GM12873 (cell line): ENCODE results near the gene DOCK4.

ENCODE experiments used
- TF ChIP-seq, protein P1 (sequence below): IDR thresholded peaks from 2 replicates; pipeline ENCODE4 v1.5.1; 2012; ENCODE audit warnings: low read depth, mild to moderate bottlenecking, moderate library complexity, low read length, control low read depth; ENCODE audit not compliant: insufficient read depth; ENCODE audit errors: missing control alignments

The DOCK4 gene

DNA sequence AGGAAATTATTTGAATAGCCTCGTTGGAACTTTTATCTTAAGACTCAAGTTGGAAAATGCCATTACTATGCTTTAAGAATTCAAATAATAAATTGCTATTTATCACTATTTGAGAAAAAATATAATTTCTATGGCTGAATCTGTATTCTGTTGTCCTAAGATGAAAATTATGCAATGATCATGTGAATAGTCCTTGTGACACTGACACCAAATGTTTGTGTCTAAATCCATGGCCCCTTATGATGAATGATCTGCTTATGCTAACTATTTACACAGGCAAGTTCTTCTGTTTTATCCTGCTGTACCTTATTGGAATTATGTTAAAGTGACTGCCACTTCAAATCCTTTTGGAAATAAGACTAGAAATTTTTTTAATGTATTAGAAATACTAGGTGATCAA lies 208.7 kb downstream of the DOCK4 start:
- TF ChIP-seq, protein P1, sequence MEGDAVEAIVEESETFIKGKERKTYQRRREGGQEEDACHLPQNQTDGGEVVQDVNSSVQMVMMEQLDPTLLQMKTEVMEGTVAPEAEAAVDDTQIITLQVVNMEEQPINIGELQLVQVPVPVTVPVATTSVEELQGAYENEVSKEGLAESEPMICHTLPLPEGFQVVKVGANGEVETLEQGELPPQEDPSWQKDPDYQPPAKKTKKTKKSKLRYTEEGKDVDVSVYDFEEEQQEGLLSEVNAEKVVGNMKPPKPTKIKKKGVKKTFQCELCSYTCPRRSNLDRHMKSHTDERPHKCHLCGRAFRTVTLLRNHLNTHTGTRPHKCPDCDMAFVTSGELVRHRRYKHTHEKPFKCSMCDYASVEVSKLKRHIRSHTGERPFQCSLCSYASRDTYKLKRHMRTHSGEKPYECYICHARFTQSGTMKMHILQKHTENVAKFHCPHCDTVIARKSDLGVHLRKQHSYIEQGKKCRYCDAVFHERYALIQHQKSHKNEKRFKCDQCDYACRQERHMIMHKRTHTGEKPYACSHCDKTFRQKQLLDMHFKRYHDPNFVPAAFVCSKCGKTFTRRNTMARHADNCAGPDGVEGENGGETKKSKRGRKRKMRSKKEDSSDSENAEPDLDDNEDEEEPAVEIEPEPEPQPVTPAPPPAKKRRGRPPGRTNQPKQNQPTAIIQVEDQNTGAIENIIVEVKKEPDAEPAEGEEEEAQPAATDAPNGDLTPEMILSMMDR, result no peak

DNA sequence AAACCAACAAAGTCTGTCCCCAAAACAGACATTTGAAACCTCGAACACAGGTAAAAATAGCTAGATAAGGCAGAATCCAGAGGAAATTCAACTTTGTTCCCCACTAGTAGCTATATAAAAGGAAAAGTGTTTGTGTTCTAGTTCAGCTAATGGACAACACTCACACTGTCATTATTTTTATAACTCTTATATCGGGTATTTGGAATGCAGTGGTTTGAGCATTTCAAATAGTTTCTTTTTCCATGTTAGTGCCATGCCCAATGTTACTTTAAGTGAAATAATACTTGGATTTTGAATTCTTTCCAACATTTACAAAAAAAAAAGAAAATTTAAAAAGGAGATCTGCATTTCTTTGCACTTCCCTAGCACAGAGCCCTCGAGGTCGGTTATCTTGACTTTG lies 213.6 kb downstream of the DOCK4 start:
- TF ChIP-seq, protein P1, result no peak

DNA sequence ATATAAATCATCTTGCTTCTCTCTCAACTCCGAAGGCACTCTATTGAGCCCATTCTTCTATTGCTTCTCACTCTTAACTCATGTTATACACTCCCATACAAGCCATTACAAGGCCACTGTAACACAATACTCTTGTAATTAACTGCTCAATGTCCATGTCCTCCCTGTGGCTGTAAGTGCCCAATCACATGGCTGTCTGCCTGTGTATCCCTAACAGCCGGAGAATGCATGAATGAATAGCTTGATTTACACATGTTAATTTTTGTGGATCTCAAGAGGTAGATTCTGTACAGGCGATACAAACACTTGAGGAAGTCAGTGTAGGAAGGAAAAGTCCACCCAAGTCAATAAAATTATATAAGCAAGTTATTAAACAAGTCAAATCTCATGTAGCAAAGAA lies 215.6 kb downstream of the DOCK4 start:
- TF ChIP-seq, protein P1, result no peak

DNA sequence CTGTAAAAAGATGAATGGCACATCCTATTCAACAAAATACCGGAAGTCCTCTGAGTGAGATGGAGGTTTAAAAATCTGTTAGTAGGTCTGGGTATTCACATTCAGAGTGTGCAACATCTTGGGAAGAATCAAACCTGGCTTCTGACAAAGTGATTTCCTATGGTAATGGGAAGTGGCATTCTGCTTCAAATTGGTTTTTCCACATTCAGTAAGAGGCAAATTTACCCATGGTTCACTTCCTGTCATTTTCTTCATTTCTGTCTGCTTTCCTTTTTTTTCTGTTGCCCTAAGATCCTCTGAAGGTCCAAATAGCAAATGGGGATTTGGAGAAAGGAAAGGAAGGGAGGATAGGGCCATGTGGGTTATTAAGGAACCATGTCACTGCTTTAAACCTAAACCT lies 218.3 kb downstream of the DOCK4 start:
- TF ChIP-seq, protein P1, result no peak

DNA sequence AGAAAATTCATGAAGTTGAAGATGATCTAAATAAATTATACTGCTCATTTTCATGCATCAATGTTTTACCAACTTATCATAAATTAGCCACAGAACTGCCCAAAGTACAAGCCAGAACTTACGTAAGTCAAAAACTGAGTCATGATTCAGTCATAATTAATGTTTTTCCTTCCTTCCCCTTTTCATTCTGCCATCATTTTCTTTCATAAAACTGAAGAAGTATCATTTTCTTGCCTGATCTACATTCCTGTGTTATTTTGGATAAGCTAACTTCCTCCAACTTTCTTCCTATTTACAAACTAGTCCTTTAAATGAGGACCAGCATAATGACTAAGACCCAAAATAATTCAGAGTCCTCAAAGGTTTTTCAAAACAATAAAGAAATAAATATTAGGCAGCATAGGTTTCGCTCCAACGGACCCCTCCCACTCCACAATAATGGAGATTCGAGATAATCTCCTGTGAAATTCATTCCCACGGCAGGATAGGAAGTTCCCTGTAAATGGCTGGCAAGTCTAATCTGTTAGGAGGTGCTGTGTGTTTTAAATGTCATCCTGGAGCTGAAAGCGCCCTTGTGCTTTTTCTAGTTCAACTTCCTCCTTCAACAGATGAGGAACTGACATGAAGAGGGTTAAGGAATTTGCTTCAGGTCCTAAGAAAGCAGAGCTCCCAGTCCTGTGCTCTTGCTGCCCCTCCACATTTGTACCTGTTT lies 218.9 kb downstream of the DOCK4 start:
- TF ChIP-seq, protein P1, result no peak

DNA sequence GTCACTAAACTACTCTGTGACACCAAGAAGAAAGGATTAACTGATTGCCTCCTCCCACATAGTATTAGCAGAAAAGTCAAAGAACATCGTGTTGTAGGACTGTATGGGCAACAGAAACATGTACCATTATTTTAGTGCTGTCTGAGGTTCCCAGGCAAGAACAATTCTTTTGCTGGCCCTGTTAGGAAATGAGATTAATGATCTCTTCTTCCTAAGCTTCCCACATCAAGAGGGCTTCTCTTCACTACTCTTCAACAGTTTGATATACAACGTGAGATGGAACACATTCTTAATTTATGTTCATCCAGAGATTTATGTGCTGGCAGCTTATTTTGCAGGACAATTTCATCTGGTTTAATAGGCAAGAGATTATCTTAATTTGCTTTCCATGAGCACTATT lies 219.6 kb downstream of the DOCK4 start:
- TF ChIP-seq, protein P1, result no peak

DNA sequence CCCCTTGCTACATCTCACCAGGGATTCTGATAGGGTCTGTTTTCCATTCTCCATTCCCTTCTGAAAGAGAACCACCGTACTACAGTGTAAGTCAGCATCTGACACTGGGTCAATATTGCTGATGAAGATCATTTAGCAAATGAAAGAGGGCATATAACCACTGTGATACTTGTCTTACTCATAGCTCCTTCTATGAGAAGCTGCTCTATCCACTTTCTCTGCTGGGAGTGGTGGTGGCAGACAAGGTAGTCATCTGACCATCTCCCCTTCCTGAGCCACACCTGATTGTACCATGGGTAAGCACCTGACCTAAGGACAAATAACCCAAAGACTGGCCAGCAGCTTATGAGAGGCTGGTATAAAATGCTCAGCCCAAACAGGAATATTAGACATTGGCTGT lies 220.4 kb downstream of the DOCK4 start:
- TF ChIP-seq, protein P1, result no peak
